ENCODE measurements around the gene PXDN.
"Not testable (repeated sequence)": the region's sequence is repeated elsewhere in the genome, so short reads cannot be mapped to it uniquely, and the experiment has no call there.

PXDN gene

DNA sequence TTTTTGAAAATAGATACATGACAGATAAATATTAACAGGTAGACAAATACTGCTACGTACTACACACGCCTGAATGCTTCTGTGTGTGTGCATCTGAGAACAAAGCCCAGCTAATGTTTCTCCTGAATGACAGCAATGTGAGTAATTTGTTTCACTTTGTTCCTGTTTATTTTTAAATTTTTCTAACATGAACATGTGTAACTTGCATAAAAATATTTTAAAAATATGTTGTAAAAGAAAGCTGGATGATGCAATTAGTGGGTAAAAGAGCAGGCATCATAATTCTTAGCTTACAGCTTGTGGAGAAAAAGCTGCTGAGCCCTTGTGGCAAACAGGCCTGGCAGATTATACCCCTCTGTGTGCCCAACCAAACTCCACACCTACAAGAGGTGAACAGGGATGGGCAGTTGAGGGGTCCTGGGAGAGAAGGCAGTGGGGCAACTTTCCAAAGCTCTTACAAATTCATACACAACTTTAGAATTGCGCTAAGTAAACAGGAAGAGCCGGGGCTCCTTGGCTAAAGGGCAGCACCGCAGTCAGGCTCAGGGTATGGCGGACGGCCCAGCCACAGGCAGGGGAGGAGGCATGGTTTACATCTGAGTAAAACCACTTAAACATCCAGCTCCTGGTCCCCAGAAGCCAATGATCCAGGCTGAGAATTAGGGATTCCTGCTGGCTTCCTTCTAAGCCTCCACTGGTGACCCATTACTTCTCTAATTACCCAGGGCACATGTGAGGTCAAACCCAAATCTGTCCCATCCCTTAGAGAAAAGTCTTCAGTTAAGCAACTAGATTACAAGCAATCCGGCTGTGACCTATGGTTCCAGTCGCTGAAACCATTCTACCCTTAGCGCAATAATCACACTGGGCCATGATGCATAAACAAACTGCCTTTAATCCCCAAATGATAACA is 14.0 kb downstream of the PXDN start:
- peak overlapping the region; percentile 79 to 93 (median 84) for H3K27ac ChIP-seq
- H3K4me2 ChIP-seq: peak overlapping the region; percentile 85 to 95 (median 89)
- peaks cover 0 to 72% (median 43%) of the 10 kb centered on the region in 11 experiments; a peak in 18 of 22 replicates for H4K20me1 ChIP-seq

DNA sequence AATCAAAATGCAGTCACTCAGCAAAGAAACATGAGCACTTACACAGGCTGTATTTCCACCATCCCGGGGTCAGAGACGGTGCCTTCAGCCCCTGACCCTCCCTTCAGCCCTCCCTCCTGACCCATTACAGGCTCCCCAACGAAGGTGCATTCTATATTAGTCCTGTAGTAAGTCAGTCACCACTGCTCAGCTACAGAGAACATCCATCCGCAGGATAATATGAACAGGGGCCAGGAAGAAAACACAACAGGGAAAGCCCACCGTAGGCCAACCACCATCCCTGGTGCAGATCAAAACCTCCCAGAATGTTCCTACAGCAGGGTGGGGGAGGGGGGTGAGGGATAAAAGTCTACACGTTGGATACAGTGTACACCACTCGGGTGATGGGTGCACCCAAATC is 15.1 kb downstream of the PXDN start:
- Histone ChIP-seq H3K27ac (peak overlapping the region; percentile 1 to 93 (median 84); a peak in 20 of 22 replicates), H3K27me3 (no peaks in the 10 kb centered on the region), H3K4me2 (peak overlapping the region; percentile 85 to 95 (median 89)), H3K4me3 (peak overlapping the region in 2 of 10 experiments; percentile 3 to 4; a peak in 1 of 20 replicates), H3K9ac (peak overlapping the region; percentile 16 to 83 (median 65); a peak in 20 of 22 replicates), H3K9me3 (replicated peaks in 1 of 11) (peaks cover 6 to 19% (median 10%) of the 10 kb centered on the region in 11 experiments; a peak in 19 of 22 replicates), H4K20me1 (peaks cover 0 to 77% (median 43%) of the 10 kb centered on the region in 11 experiments; a peak in 18 of 22 replicates), H3K4me1 (peaks cover 61 to 72% (median 70%) of the 10 kb centered on the region in 10 experiments), H3K36me3 (peaks cover 0 to 20% (median 17%) of the 10 kb centered on the region in 11 experiments; a peak in 18 of 22 replicates)
- TF ChIP-seq Cebpa-rat (IDR thresholded peaks at IDR 0.05): no peak

More for the DNA sequence above, 14.0 kb downstream of the PXDN start:
- Histone ChIP-seq H3K4me1 (peaks cover 61 to 76% (median 70%) of the 10 kb centered on the region in 10 experiments), H3K27me3 (no peaks in the 10 kb centered on the region), H3K9me3 (replicated peaks in 1 of 11) (peaks cover 4 to 24% (median 16%) of the 10 kb centered on the region in 11 experiments; a peak in 21 of 22 replicates), H3K9ac (peak overlapping the region; percentile 65 to 83 (median 76)), H3K4me3 (peak overlapping the region in 9 of 10 experiments; percentile 1 to 45 (median 10); a peak in 10 of 20 replicates), H3K36me3 (peaks cover 0 to 27% (median 23%) of the 10 kb centered on the region in 11 experiments; a peak in 18 of 22 replicates)
- peak in 4 of 11 experiments; percentile 15 to 83 (median 36); a peak in 4 of 22 replicates for TF ChIP-seq Cebpa-rat (IDR thresholded peaks at IDR 0.05)

DNA sequence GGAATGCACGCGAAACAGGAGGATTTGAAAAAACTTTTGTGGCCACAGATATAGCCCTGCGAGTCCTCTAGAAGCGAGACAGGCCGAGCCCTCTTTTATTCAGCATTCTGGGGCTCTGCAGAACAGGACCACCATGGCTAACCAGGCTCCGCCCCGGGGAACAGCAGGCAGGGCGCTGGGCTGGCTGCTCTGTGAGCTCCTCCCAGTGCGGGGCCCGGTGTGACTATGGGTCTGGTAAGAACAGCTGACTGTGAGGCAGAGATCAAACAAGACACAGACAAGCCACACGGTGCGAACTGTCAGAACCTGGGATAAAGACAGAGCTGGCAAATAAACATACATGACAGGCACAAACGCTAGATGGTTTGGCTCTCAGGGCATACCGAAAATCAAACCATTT is 15.5 kb downstream of the PXDN start:
- Histone ChIP-seq H3K4me3 (peak overlapping the region in 2 of 10 experiments; percentile 3 to 4; a peak in 1 of 20 replicates), H4K20me1 (peaks cover 0 to 81% (median 43%) of the 10 kb centered on the region in 11 experiments; a peak in 18 of 22 replicates), H3K4me1 (peaks cover 61 to 72% (median 70%) of the 10 kb centered on the region in 10 experiments), H3K9me3 (replicated peaks in 1 of 11) (peaks cover 5 to 16% (median 8%) of the 10 kb centered on the region in 11 experiments; a peak in 16 of 22 replicates), H3K27me3 (no peaks in the 10 kb centered on the region), H3K4me2 (peak overlapping the region; percentile 85 to 95 (median 89)), H3K9ac (peak overlapping the region; percentile 16 to 83 (median 65); a peak in 20 of 22 replicates), H3K36me3 (peaks cover 0 to 18% (median 14%) of the 10 kb centered on the region in 11 experiments; a peak in 17 of 22 replicates), H3K27ac (peak overlapping the region; percentile 1 to 93 (median 84); a peak in 20 of 22 replicates)
- TF ChIP-seq Cebpa-rat (IDR thresholded peaks at IDR 0.05): no peak

DNA sequence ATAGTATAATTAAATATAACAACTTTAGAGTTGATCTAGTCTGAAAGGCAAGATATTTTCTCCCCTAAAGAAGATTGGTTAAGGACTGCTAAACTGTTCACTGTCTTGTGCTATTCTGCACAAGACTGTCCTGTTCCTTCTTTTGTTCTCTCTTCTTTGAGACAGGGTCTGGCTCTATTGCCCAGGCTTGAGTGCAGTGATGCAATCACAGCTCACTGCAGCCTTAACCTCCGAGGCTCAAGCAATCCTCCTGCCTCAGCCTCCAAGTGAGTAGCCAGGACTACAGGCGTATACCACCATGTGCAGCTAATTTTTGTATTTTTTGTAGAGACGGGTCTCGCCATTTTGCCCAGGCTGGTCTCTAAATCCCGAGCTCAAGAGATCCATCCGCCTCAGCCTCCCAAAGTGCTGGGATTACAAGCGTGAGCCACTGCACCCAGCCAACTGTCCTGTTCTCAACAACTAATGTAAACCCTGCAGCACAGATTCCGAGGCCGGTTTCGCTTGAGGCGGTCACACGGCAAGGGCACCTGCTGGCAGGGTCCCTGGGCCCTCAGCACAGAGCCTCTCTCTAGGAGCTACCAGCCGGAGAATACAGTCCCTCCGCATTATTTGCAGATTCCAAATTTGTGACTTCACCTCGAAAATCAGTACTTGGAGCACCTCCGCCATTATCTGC is 16.4 kb downstream of the PXDN start:
- Histone ChIP-seq H3K27ac (peak overlapping the region; percentile 48 to 93 (median 84); a peak in 19 of 22 replicates), H3K4me2 (peak overlapping the region; percentile 85 to 95 (median 89)), H4K20me1 (peaks cover 0 to 82% (median 44%) of the 10 kb centered on the region in 11 experiments; a peak in 19 of 22 replicates), H3K4me1 (peaks cover 64 to 72% (median 69%) of the 10 kb centered on the region in 10 experiments), H3K9me3 (replicated peaks in 1 of 11) (peaks cover 0 to 10% (median 6%) of the 10 kb centered on the region in 11 experiments; a peak in 10 of 22 replicates), H3K9ac (peak overlapping the region in 9 of 11 experiments; percentile 38 to 83 (median 67); a peak in 15 of 22 replicates), H3K27me3 (no peaks in the 10 kb centered on the region), H3K36me3 (peaks cover 0 to 18% (median 7%) of the 10 kb centered on the region in 11 experiments; a peak in 10 of 22 replicates), H3K4me3 (peak overlapping the region in 5 of 10 experiments; percentile 20 to 56 (median 40); a peak in 7 of 20 replicates)
- peak in 5 of 11 experiments; percentile 14 to 66 (median 38); a peak in 4 of 22 replicates for TF ChIP-seq Cebpa-rat (IDR thresholded peaks at IDR 0.05)

GRCh38 chr2:1727101-1727771 is 17.1 kb downstream of the PXDN start:
- Histone ChIP-seq H3K27me3 (no peaks in the 10 kb centered on the region), H3K27ac (peak overlapping the region; percentile 41 to 93 (median 79); a peak in 21 of 22 replicates), H3K9me3 (replicated peaks in 1 of 11) (peaks cover 0 to 10% (median 6%) of the 10 kb centered on the region in 11 experiments; a peak in 9 of 22 replicates), H3K4me3 (peak overlapping the region; percentile 20 to 56 (median 40); a peak in 18 of 20 replicates), H4K20me1 (peaks cover 0 to 82% (median 51%) of the 10 kb centered on the region in 11 experiments; a peak in 19 of 22 replicates), H3K9ac (peak overlapping the region; percentile 34 to 83 (median 61); a peak in 21 of 22 replicates), H3K4me2 (peak overlapping the region; percentile 85 to 95 (median 89)), H3K36me3 (peaks cover 0 to 24% (median 6%) of the 10 kb centered on the region in 11 experiments; a peak in 9 of 22 replicates), H3K4me1 (peaks cover 67 to 72% (median 69%) of the 10 kb centered on the region in 10 experiments)
- no peak for TF ChIP-seq Cebpa-rat (IDR thresholded peaks at IDR 0.05)

GRCh38 chr2:1726558-1726957 is 17.8 kb downstream of the PXDN start:
- H3K9me3 ChIP-seq (replicated peaks in 1 of 11): peaks cover 0 to 10% (median 6%) of the 10 kb centered on the region in 11 experiments; a peak in 9 of 22 replicates
- peak overlapping the region in 7 of 10 experiments; percentile 28 to 56 (median 41); a peak in 12 of 20 replicates for H3K4me3 ChIP-seq
- H3K27me3 ChIP-seq: no peaks in the 10 kb centered on the region
- H3K9ac ChIP-seq: peak overlapping the region; percentile 34 to 83 (median 61); a peak in 20 of 22 replicates
- peak overlapping the region; percentile 85 to 95 (median 89) for H3K4me2 ChIP-seq
- peak overlapping the region; percentile 41 to 93 (median 79); a peak in 21 of 22 replicates for H3K27ac ChIP-seq
- H4K20me1 ChIP-seq: peaks cover 0 to 82% (median 55%) of the 10 kb centered on the region in 11 experiments; a peak in 19 of 22 replicates
- peaks cover 67 to 72% (median 69%) of the 10 kb centered on the region in 10 experiments for H3K4me1 ChIP-seq
- peaks cover 0 to 24% (median 6%) of the 10 kb centered on the region in 11 experiments; a peak in 9 of 22 replicates for H3K36me3 ChIP-seq
- no peak for TF ChIP-seq Cebpa-rat (IDR thresholded peaks at IDR 0.05)

DNA sequence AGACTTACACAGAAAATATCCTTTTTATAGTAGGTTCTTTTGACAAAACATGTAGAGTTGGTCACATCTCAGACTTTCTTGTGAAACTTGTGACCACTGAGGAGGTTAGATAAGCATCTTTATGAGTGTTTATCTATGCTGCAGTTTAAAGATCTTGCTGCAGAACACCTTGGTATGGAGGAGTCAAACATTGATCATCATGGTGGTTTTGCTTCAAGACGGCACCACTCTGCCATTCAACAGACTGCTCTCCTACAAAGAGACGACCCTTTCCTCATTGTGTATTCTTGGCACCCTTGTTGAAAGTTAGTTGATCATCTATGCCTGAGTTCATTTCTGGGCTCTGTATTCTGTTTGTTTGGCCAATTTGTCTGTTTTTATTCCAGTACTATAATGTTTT is 20.0 kb downstream of the PXDN start:
- H3K9ac ChIP-seq; H3K27me3 ChIP-seq; H3K4me2 ChIP-seq; H3K4me3 ChIP-seq; H3K27ac ChIP-seq; H3K9me3 ChIP-seq (replicated peaks in 1 of 11): not testable (repeated sequence)
- Histone ChIP-seq H3K4me1 (peaks cover 59 to 69% (median 64%) of the 10 kb centered on the region in 10 experiments), H3K36me3 (peaks cover 0 to 24% (median 6%) of the 10 kb centered on the region in 11 experiments; a peak in 9 of 22 replicates), H4K20me1 (peaks cover 0 to 80% (median 55%) of the 10 kb centered on the region in 11 experiments; a peak in 21 of 22 replicates)

Data from BLaER1 treated with 17β-estradiol and CSF1 and Interleukin-3, amounts not matched to agents 10 nM and 100 nM (cell line).